DMS153 treated with DMSO at 0.1 percent for 48 hours (cell line): Measurements from ENCODE around the gene SPTSSB.

Experiments
- DNase-seq: peaks from one replicate; lab custom pipeline; 2025; ENCODE audit not compliant: unreplicated experiment; lab: John Stamatoyannopoulos, UW

SPTSSB gene

DNA sequence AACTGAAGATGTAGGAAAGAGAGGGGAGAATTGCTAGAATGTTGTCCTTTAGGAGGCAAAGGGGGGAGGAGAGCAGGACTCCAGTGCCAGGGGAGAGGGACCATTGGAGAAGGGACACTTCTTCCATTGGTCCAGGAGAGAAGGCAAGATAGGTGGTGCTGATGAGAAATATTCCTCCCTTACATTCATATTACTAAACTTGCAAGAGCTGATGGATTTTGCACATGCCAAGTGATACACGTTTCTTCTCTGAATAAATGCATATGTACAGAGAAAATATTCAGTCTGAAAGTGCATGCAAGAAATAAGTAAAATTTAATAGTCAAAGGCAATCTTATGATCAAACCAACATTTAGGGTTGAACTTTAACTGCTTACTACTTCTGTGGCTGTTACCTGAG is 21.5 kb upstream of the SPTSSB start:
- no peak for DNase-seq

- DNase-seq: no peak
Measured at GRCh38 chr3:161390200-161390599, 18.9 kb upstream of the SPTSSB start.

DNA sequence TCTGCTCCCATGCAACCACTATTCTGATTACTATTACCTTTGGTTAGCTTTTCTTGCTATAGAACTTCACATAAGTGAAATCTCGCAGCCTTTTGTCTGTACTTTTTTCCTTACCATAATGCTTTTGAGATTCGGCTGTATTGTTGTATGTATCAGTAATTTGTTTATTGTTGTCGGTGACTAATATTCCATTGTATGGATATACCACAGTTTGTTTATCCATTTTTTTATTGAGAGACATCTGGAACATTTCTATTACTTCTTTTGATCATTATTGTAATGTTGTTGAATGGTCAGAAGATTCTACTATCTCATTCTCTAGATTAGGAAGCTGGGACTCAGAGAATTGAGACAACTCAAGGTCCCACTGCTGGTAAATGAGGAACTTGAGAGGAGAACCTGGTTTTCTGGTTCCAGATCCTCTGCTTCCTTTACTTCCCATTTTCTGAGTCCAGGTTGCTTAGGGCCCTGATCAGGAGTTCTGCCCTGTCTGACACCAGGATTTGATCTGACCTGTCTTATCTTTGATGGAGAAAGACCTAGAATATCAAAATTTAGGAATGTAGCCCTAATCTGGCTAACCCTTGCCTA is 18.2 kb upstream of the SPTSSB start:
- no peak for DNase-seq

- no peak for DNase-seq
Measured at GRCh38 chr3:161388855-161389254, 17.5 kb upstream of the SPTSSB start.

GRCh38 chr3:161386991-161387770 is 15.9 kb upstream of the SPTSSB start:
- DNase-seq: no peak

GRCh38 chr3:161372321-161373260 is 1.3 kb upstream of the SPTSSB start:
- DNase-seq: peak; percentile 78

DNA sequence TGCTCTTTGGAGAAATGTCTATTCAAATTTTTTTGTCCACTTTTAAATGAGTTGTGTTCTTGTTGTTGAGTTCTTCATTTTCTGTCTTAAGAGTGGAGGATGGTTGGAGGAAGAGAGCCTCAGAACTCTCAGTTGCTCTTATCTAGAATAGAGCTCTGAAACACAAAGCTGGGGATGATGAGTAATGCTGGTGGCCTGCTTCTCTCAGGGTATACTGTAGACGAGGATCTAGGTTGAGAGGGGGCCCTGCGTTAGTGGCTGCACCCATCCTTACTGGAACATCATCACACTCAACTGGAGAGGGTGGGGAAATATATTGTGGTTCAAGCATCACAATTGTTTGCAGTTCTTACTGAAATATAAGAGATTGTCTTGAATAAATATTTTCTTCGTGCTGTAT is 1.8 kb downstream of the SPTSSB start:
- DNase-seq: no peak

DNA sequence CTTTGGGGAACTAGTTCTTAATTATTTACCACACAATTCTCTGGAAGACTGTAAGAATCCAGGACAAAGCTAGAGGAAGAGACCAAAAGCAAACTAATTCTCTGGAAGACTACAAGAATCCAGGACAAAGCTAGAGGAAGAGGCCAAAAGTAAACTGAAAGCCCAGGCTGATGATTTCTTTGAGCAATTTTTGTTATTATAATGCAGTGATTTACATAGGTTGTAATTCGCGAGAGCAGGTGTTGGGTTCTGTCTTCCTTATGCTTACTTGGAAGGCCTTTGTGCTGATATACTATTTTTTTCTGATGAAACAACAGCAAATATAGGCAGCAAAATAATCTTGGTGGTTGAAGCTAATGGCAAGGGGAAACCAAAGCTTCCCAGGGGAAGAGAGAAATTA is 5.2 kb downstream of the SPTSSB start:
- no peak for DNase-seq

- DNase-seq: no peak
Measured at GRCh38 chr3:161358488-161358887, 12.8 kb downstream of the SPTSSB start.

DNA sequence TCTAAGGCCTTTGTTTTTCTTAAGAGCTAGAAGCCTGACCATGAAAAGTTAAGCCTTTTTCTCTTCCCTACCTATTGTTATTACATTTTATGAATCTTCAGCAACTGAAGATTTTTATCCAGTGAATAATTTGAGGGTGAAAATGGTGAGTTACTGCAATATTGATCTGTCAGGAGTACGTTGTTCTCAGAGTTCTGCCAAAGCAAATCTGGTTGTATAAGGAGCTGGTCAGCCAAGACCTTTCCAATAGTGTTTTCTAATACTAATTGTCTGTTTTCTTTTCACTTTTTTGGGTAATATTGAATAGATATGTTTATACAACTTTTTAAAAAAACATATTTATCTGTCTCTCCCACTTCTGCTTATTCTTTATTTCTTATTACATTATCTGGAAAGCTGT is 15.0 kb downstream of the SPTSSB start:
- DNase-seq: no peak

GRCh38 chr3:161355508-161355907 is 15.8 kb downstream of the SPTSSB start:
- DNase-seq: no peak

GRCh38 chr3:161354554-161354953 is 16.8 kb downstream of the SPTSSB start:
- DNase-seq: no peak

DNA sequence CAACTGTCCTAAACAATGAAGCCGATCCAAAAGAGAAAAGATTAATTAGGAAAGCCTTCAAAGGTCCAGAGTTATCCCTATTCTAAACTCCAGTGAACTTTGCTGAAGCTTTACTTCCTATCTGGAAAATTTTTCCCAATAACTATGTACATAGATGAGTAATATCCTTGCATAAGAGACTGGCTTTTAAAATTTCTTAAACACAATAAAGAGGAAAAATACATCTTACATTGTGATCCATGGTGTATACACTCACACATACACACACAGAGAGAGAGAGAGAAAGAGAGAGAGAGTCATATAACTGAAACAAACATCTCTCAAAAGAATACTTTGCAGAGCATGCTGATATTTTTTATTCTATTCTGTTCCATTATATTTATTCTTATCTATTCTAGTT is 20.0 kb downstream of the SPTSSB start:
- no peak for DNase-seq

DNA sequence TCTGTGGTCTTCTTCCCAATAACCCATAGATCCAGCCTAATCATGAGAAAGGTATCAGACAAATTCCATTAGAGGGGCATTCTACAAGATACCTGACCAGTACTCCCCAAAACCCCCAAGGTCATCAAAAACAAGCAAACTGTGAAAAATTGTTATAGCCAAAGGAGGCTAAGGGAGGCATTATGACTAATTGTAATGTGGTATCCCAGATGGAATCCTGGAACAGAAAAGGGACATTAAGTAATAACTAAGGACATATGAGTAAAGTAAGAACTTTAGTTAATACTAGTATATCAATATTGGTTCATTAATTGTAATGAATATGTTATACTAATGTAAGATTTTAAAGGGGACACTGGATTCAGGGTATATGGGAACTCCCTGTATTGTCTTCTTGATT is 20.4 kb downstream of the SPTSSB start:
- DNase-seq: no peak

DNA sequence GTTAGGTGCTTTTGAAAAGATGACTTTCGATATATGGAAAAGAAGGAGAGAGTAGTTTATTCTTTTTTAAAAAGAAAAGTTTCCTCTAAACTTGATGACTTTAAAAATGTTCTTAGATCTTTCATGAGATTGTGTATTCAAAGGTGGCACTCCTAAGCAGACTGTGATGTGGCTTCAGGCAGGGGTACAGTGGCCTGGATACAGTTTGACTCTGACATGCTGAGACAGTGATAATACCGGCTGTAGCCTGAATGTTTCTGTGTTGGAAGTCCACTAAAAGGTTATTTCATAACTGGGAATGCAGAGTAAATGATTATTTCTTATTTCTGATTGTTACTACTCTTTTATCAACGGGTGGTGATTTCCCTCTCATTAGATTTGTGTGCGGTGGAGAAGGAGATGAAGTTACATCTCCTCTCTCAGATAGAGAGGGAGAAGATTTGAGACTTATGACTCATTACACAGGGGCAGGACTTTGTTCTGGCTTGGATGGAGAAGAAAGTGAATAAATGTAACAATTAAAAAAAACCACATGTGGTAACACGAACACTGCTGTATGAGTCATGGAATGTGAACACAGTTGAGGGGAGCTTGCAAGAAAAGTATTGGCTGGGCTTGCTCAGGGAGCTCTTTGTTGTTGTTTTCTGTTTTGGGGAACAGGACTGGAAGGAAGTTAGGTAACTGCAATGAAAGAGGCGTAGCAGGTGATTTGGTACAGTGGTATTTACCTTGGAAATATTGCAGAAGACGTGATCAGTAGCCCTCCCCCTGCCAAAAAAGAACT is 21.6 kb downstream of the SPTSSB start:
- DNase-seq: no peak

DNA sequence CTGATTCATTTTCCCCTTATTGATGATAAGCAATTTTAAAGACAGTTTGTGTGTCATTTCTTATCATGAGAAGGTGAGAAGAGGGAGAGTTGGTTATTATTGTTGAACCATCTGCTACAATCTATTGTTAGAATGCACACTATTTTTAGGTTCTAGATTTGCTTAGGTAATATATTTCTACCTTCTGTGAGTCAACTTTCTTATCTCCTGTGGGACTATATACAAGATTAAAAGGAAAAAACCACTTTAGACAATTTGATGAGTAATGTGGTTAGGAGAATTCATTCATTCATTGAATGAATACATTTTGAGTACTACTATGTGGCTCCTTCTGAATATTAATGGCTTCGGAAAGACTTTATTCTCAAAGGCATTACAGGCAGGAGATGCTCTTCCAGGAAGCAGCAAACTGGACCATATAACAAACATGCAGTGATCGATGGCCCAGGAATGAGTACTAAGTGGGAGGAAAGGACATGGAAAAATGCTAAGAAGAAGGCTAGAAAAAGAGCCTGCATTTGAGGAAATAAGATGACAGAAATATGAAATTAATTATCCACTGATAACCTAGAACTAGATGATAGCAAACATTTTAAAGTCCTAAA is 22.4 kb downstream of the SPTSSB start:
- no peak for DNase-seq

DNA sequence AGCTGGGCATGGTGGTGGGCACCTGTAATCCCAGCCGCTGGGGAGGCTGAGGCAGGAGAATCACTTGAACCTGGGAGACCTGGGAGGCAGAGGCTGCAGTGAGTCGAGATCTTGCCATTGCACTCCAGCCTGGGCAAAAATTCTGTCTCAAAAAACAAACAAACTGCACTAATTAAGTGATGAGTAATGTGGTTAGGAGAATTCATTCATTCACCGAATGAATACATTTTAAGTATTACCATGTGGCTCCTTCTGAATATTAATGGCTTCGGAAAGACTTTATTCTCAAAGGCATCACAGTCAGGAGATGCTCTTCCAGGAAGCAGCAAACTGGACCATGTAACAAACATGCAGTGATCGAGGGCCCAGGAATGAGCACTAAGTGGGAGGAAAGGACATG is 23.6 kb downstream of the SPTSSB start:
- no peak for DNase-seq

DNA sequence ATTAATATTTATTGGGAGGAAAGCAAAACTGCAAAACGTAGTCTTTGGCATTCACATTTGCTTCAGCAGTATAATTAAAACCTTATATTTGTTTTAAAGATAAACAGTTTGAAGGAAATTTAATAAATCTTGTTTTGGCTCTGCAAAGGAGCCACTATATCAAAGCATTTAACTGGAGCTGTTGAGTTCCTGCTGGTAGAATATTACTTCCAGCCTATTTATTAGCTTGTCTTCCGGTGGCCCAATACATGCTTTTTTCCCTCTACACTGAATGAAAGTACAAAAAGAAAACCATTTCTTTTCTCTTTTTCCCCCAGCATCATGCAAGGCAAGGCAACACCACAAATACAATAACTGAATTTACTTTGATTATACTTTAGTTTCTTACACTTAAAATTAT is 26.3 kb downstream of the SPTSSB start:
- no peak for DNase-seq

- no peak for DNase-seq
Measured at GRCh38 chr3:161343986-161344385, 27.3 kb downstream of the SPTSSB start.

DNA sequence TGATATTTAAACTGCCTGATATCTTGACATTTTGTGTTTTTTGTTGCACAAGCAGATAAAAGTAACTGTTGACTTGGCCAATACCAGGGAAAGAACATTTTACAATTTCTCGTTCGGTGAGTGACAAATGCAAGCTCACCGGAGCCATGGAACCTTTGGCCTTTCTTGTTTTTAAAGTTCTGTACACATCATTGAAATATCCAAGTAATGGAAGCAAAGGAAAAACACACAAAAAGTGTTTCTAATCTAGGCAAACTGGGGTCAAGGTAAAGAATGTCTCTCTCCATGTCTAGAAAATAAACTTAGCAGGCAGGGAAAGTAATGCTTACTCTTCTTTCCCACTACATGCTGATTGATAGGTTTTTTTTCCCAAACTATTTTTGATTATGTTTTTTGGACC is 27.8 kb downstream of the SPTSSB start:
- no peak for DNase-seq

GRCh38 chr3:161342629-161343028 is 28.7 kb downstream of the SPTSSB start:
- DNase-seq: no peak
